ENCODE measurements around the gene SESN3.

SESN3 gene

GRCh38 chr11:95175818-95176380 lies 55.1 kb downstream of the SESN3 start:
- ATAC-seq (replicated peaks; ENCODE audit: extremely low read depth, poor library complexity, severe bottlenecking) (no peak), DNase-seq (ENCODE audit: low spot score in 2 of 2) (no peak)
- H3K27ac Mint-ChIP-seq (ENCODE audit: low read depth) = no peak overlapping the region
- no peaks in the 10 kb centered on the region for H3K27me3 Mint-ChIP-seq
- no peaks in the 10 kb centered on the region for H3K4me1 Mint-ChIP-seq
- no peaks in the 10 kb centered on the region for H3K9me3 Mint-ChIP-seq
- peaks cover 11% of the 10 kb centered on the region for H3K36me3 Mint-ChIP-seq (ENCODE audit: insufficient read depth)
- no peak overlapping the region for H3K4me3 Mint-ChIP-seq

GRCh38 chr11:95170294-95170693 lies 60.7 kb downstream of the SESN3 start:
- Mint-ChIP-seq H3K27me3 (no peaks in the 10 kb centered on the region), H3K9me3 (no peaks in the 10 kb centered on the region), H3K4me1 (no peaks in the 10 kb centered on the region), H3K27ac (ENCODE audit: low read depth) (no peak overlapping the region), H3K36me3 (ENCODE audit: insufficient read depth) (peaks cover 6% of the 10 kb centered on the region), H3K4me3 (no peak overlapping the region)
- DNase-seq (ENCODE audit: low spot score in 2 of 2) = no peak
- no peak for ATAC-seq (replicated peaks; ENCODE audit: extremely low read depth, poor library complexity, severe bottlenecking)

- no peak for ATAC-seq (replicated peaks; ENCODE audit: extremely low read depth, poor library complexity, severe bottlenecking)
- no peak overlapping the region for H3K27ac Mint-ChIP-seq (ENCODE audit: low read depth)
- H3K4me1 Mint-ChIP-seq = no peaks in the 10 kb centered on the region
- no peak overlapping the region for H3K4me3 Mint-ChIP-seq
- H3K36me3 Mint-ChIP-seq (ENCODE audit: insufficient read depth) = peaks cover 2% of the 10 kb centered on the region
- no peaks in the 10 kb centered on the region for H3K27me3 Mint-ChIP-seq
- no peaks in the 10 kb centered on the region for H3K9me3 Mint-ChIP-seq
- no peak for DNase-seq (ENCODE audit: low spot score in 2 of 2)
Observed at GRCh38 chr11:95166781-95167180, 64.2 kb downstream of the SESN3 start.

GRCh38 chr11:95165638-95166037 lies 65.4 kb downstream of the SESN3 start:
- DNase-seq (ENCODE audit: low spot score in 2 of 2) (no peak), ATAC-seq (replicated peaks; ENCODE audit: extremely low read depth, poor library complexity, severe bottlenecking) (no peak)
- peaks cover 2% of the 10 kb centered on the region for H3K36me3 Mint-ChIP-seq (ENCODE audit: insufficient read depth)
- no peak overlapping the region for H3K27ac Mint-ChIP-seq (ENCODE audit: low read depth)
- H3K4me1 Mint-ChIP-seq = no peaks in the 10 kb centered on the region
- no peak overlapping the region for H3K4me3 Mint-ChIP-seq
- no peaks in the 10 kb centered on the region for H3K9me3 Mint-ChIP-seq
- no peaks in the 10 kb centered on the region for H3K27me3 Mint-ChIP-seq

- Mint-ChIP-seq H3K27me3 (no peaks in the 10 kb centered on the region), H3K4me3 (no peak overlapping the region), H3K9me3 (no peaks in the 10 kb centered on the region), H3K4me1 (peaks cover 5% of the 10 kb centered on the region), H3K27ac (ENCODE audit: low read depth) (no peak overlapping the region), H3K36me3 (ENCODE audit: insufficient read depth) (peaks cover 2% of the 10 kb centered on the region)
- DNase-seq (ENCODE audit: low spot score in 2 of 2) (no peak), ATAC-seq (replicated peaks; ENCODE audit: extremely low read depth, poor library complexity, severe bottlenecking) (no peak)
Observed at GRCh38 chr11:95163106-95163505, 67.9 kb downstream of the SESN3 start.

GRCh38 chr11:95161248-95161647 lies 69.8 kb downstream of the SESN3 start:
- no peaks in the 10 kb centered on the region for H3K27me3 Mint-ChIP-seq
- peaks cover 2% of the 10 kb centered on the region for H3K36me3 Mint-ChIP-seq (ENCODE audit: insufficient read depth)
- H3K4me3 Mint-ChIP-seq = no peak overlapping the region
- DNase-seq (ENCODE audit: low spot score in 2 of 2) (no peak), ATAC-seq (replicated peaks; ENCODE audit: extremely low read depth, poor library complexity, severe bottlenecking) (no peak)
- no peaks in the 10 kb centered on the region for H3K9me3 Mint-ChIP-seq
- no peak overlapping the region for H3K27ac Mint-ChIP-seq (ENCODE audit: low read depth)
- H3K4me1 Mint-ChIP-seq = peaks cover 12% of the 10 kb centered on the region

- H3K27me3 Mint-ChIP-seq = no peaks in the 10 kb centered on the region
- H3K4me1 Mint-ChIP-seq = peaks cover 32% of the 10 kb centered on the region
- peak overlapping the region; percentile 73 for H3K27ac Mint-ChIP-seq (ENCODE audit: low read depth)
- ATAC-seq (replicated peaks; ENCODE audit: extremely low read depth, poor library complexity, severe bottlenecking) = peak; percentile 52
- no peak overlapping the region for H3K4me3 Mint-ChIP-seq
- H3K36me3 Mint-ChIP-seq (ENCODE audit: insufficient read depth) = peaks cover 7% of the 10 kb centered on the region
- H3K9me3 Mint-ChIP-seq = no peaks in the 10 kb centered on the region
- DNase-seq (ENCODE audit: low spot score in 2 of 2) = no peak
Observed at GRCh38 chr11:95157824-95158223, 73.2 kb downstream of the SESN3 start.

- Mint-ChIP-seq H3K27ac (ENCODE audit: low read depth) (peak overlapping the region; percentile 73), H3K4me1 (peaks cover 39% of the 10 kb centered on the region)
Observed at GRCh38 chr11:95156916-95157541, 74.0 kb downstream of the SESN3 start.

GRCh38 chr11:95156133-95156721 lies 74.8 kb downstream of the SESN3 start:
- H3K27ac Mint-ChIP-seq (ENCODE audit: low read depth) = peak overlapping the region; percentile 73

More at GRCh38 chr11:95156916-95157541, 74.0 kb downstream of the SESN3 start:
- no peak for ATAC-seq (replicated peaks; ENCODE audit: extremely low read depth, poor library complexity, severe bottlenecking)
- H3K9me3 Mint-ChIP-seq = no peaks in the 10 kb centered on the region
- H3K27me3 Mint-ChIP-seq = no peaks in the 10 kb centered on the region
- no peak for DNase-seq (ENCODE audit: low spot score in 2 of 2)
- no peak overlapping the region for H3K4me3 Mint-ChIP-seq
- H3K36me3 Mint-ChIP-seq (ENCODE audit: insufficient read depth) = peaks cover 6% of the 10 kb centered on the region

GRCh38 chr11:95155385-95155784 lies 75.6 kb downstream of the SESN3 start:
- DNase-seq (ENCODE audit: low spot score in 2 of 2) (no peak), ATAC-seq (replicated peaks; ENCODE audit: extremely low read depth, poor library complexity, severe bottlenecking) (no peak)
- Mint-ChIP-seq H3K27me3 (no peaks in the 10 kb centered on the region), H3K27ac (ENCODE audit: low read depth) (no peak overlapping the region), H3K4me3 (no peak overlapping the region), H3K9me3 (no peaks in the 10 kb centered on the region), H3K36me3 (ENCODE audit: insufficient read depth) (peaks cover 9% of the 10 kb centered on the region), H3K4me1 (peaks cover 45% of the 10 kb centered on the region)

More at GRCh38 chr11:95156133-95156721, 74.8 kb downstream of the SESN3 start:
- H3K4me3 Mint-ChIP-seq = no peak overlapping the region
- no peak for DNase-seq (ENCODE audit: low spot score in 2 of 2)
- H3K36me3 Mint-ChIP-seq (ENCODE audit: insufficient read depth) = peaks cover 8% of the 10 kb centered on the region
- no peak for ATAC-seq (replicated peaks; ENCODE audit: extremely low read depth, poor library complexity, severe bottlenecking)
- no peaks in the 10 kb centered on the region for H3K9me3 Mint-ChIP-seq
- H3K27me3 Mint-ChIP-seq = no peaks in the 10 kb centered on the region
- peaks cover 45% of the 10 kb centered on the region for H3K4me1 Mint-ChIP-seq

GRCh38 chr11:95154514-95154913 lies 76.5 kb downstream of the SESN3 start:
- ATAC-seq (replicated peaks; ENCODE audit: extremely low read depth, poor library complexity, severe bottlenecking) (no peak), DNase-seq (ENCODE audit: low spot score in 2 of 2) (peak; percentile 25 to 39)
- peaks cover 45% of the 10 kb centered on the region for H3K4me1 Mint-ChIP-seq
- no peaks in the 10 kb centered on the region for H3K27me3 Mint-ChIP-seq
- no peak overlapping the region for H3K27ac Mint-ChIP-seq (ENCODE audit: low read depth)
- no peak overlapping the region for H3K4me3 Mint-ChIP-seq
- H3K36me3 Mint-ChIP-seq (ENCODE audit: insufficient read depth) = peaks cover 9% of the 10 kb centered on the region
- no peaks in the 10 kb centered on the region for H3K9me3 Mint-ChIP-seq

- DNase-seq (ENCODE audit: low spot score in 2 of 2) = no peak
- Mint-ChIP-seq H3K4me3 (peak overlapping the region; percentile 75), H3K27me3 (no peaks in the 10 kb centered on the region), H3K36me3 (ENCODE audit: insufficient read depth) (peaks cover 9% of the 10 kb centered on the region), H3K9me3 (no peaks in the 10 kb centered on the region), H3K4me1 (peaks cover 45% of the 10 kb centered on the region), H3K27ac (ENCODE audit: low read depth) (peak overlapping the region; percentile 95)
- ATAC-seq (replicated peaks; ENCODE audit: extremely low read depth, poor library complexity, severe bottlenecking) = no peak
Observed at GRCh38 chr11:95153857-95154246, 77.2 kb downstream of the SESN3 start.
